HepG2 (cell line): ENCODE data around the gene POFUT1. TPM values are rescaled to one million over a fixed set of nuclear protein-coding genes. Genes with fewer than 3 reads are reported as not detected.

Experiments
- AGO2 ChIP-seq: fragments of 200-400 bp; formaldehyde crosslinking; optimal IDR thresholded peaks from 2 replicates; pipeline ENCODE3; 2017; ENCODE audit warnings: mild to moderate bottlenecking, low read depth, low read length, moderate library complexity
- CEBPB ChIP-seq: IDR thresholded peaks from 2 replicates; pipeline ENCODE4 v1.6.1; 2011; ENCODE audit warnings: low read depth, low read length, improper control_type of control experiment, borderline replicate concordance
- ELF3 ChIP-seq: IDR thresholded peaks from 2 replicates; pipeline ENCODE4 v1.6.1; 2016; ENCODE audit warnings: missing genetic modification reagents, missing compliant biosample characterization
- GATAD1 ChIP-seq: IDR thresholded peaks from 2 replicates; pipeline ENCODE4 v1.6.1; 2016; ENCODE audit warnings: missing genetic modification reagents, missing compliant biosample characterization
- NFKBIZ ChIP-seq: IDR thresholded peaks from 2 replicates; pipeline ENCODE4 v1.6.1; 2018; ENCODE audit warnings: missing genetic modification reagents, missing compliant biosample characterization
- PTBP1 ChIP-seq: fragments of 200-400 bp; formaldehyde crosslinking; IDR thresholded peaks from 2 replicates; pipeline ENCODE4 v1.6.1; 2018; ENCODE audit warnings: low read length, low read depth; ENCODE audit not compliant: poor library complexity, severe bottlenecking
- RARA ChIP-seq: IDR thresholded peaks from 2 replicates; pipeline ENCODE4 v1.6.1; 2016; ENCODE audit warnings: missing genetic modification reagents, missing compliant biosample characterization
- RBFOX2 ChIP-seq: fragments of 200-400 bp; formaldehyde crosslinking; IDR thresholded peaks from 2 replicates; pipeline ENCODE4 v1.6.1; 2017; ENCODE audit warnings: low read depth, mild to moderate bottlenecking, low read length
- SRSF9 ChIP-seq: fragments of 200-400 bp; formaldehyde crosslinking; IDR thresholded peaks from 2 replicates; pipeline ENCODE4 v1.6.1; 2018; ENCODE audit warnings: borderline replicate concordance, mild to moderate bottlenecking, low read depth, low read length; ENCODE audit not compliant: insufficient read depth, poor library complexity, severe bottlenecking
- ZFP1 ChIP-seq: IDR thresholded peaks from 2 replicates; pipeline ENCODE4 v1.6.1; 2016
- ZNF224 ChIP-seq: sonication (generic); formaldehyde crosslinking; IDR thresholded peaks from 2 replicates; pipeline ENCODE4 v1.5.0; 2020; ENCODE audit warnings: mild to moderate bottlenecking, missing genetic modification reagents
- ZNF496 ChIP-seq: sonication (generic); formaldehyde crosslinking; IDR thresholded peaks from 2 replicates; pipeline ENCODE4 v1.8.1; 2023; ENCODE audit warnings: mild to moderate bottlenecking, moderate library complexity, missing genetic modification reagents; ENCODE audit not compliant: insufficient replicate concordance
- ZNF772 ChIP-seq: sonication (generic); formaldehyde crosslinking; IDR thresholded peaks from 2 replicates; pipeline ENCODE4 v1.5.0; 2020; ENCODE audit warnings: mild to moderate bottlenecking, missing genetic modification reagents
- ZNF816 ChIP-seq: sonication (generic); formaldehyde crosslinking; IDR thresholded peaks from 2 replicates; pipeline ENCODE4 v1.8.0; 2022; ENCODE audit warnings: missing genetic modification reagents, mild to moderate bottlenecking, borderline replicate concordance
- ZSCAN31 ChIP-seq: sonication (generic); formaldehyde crosslinking; IDR thresholded peaks from 2 replicates; pipeline ENCODE4 v1.5.0; 2020; ENCODE audit warnings: low read depth, mild to moderate bottlenecking, missing genetic modification reagents
- polyA plus RNA-seq, 8 experiments: library from polyadenylated mRNA; depleted of rRNA in 3 of 8; stranded (reverse) in 7 of 8; unstranded in 1 of 8; fragments of >200 nt; fragmentation: Illumina TruSeq in 4 of 8; extraction: Trizol in 4 of 8; gene quantifications; 2 replicates each; pipeline versions ENCODE4 v1.2.1 to v1.2.3, GENCODE V29; 2011 to 2016; ENCODE audit warnings: low read depth in 4 of 8, missing spikeins in 1 of 8, mixed read lengths in 1 of 8; ENCODE audit not compliant: insufficient read depth in 1 of 8
- total RNA-seq, 5 experiments: library from RNA; depleted of rRNA; stranded (reverse); fragments of >200 nt; fragmentation: Illumina TruSeq; extraction: Trizol; gene quantifications; 2 replicates each; pipeline ENCODE4 v1.2.3, GENCODE V29; 2016; ENCODE audit warnings: low read depth in 1 of 5
- TF ChIP-seq, protein P1 (sequence below): IDR thresholded peaks from 2 replicates; pipeline ENCODE4 v1.6.1; 2016; ENCODE audit warnings: low read depth, missing genetic modification reagents, missing compliant biosample characterization
- TF ChIP-seq, protein P2 (sequence below): IDR thresholded peaks from 2 replicates; pipeline ENCODE4 v1.6.1; 2018; ENCODE audit warnings: missing genetic modification reagents, mild to moderate bottlenecking, missing compliant biosample characterization
- TF ChIP-seq, protein P3 (sequence below): sonication (generic); formaldehyde crosslinking; IDR thresholded peaks from 2 replicates; pipeline ENCODE4 v1.5.0; 2020; ENCODE audit warnings: mild to moderate bottlenecking, missing genetic modification reagents
- TF ChIP-seq, protein P4 (sequence below): sonication (generic); formaldehyde crosslinking; IDR thresholded peaks from 2 replicates; pipeline ENCODE4 v1.4.0; 2020; ENCODE audit warnings: missing genetic modification reagents

Gene POFUT1
- total and polyA plus RNA-seq, 2 of the 13 experiments (the other 11 are each of a cell fraction or from before 2014, with no cell fraction given): 35.5 to 58.3 TPM

DNA sequence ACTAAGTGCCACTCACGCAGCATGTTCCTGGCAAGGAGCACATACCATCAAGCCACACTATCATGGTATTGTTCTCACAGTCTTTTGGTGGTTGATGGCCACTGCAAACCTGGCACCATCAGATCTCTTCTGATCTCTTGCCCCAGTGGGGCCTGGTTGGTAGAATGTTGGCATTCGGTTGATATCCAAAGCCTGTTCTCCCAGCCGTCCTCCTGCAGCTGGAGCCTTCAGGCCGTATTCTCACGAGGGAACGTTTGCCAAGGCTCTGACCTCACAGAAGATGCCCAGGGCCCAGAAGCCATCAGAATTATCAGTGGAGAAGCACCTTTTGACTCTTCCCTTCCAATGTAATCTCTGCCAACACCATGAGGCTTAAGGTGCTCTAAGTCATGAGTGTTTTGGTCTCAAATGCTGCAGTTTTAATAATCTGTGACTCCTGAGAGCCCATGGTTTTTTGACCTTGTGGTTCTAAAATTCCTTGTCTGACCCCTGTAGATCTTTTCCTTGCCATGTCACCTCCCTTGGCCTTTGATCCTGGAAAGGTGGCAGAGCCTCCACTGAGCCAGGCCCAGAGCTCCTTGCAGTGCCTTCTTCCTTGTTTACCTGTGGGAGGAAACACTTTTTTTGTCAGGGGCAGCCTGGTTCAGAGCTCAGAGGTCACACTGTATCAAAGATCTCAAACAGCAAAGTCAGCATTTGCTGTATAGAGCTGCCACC lies 27.8 kb downstream of the POFUT1 start (continued):
- TF ChIP-seq, protein P1, sequence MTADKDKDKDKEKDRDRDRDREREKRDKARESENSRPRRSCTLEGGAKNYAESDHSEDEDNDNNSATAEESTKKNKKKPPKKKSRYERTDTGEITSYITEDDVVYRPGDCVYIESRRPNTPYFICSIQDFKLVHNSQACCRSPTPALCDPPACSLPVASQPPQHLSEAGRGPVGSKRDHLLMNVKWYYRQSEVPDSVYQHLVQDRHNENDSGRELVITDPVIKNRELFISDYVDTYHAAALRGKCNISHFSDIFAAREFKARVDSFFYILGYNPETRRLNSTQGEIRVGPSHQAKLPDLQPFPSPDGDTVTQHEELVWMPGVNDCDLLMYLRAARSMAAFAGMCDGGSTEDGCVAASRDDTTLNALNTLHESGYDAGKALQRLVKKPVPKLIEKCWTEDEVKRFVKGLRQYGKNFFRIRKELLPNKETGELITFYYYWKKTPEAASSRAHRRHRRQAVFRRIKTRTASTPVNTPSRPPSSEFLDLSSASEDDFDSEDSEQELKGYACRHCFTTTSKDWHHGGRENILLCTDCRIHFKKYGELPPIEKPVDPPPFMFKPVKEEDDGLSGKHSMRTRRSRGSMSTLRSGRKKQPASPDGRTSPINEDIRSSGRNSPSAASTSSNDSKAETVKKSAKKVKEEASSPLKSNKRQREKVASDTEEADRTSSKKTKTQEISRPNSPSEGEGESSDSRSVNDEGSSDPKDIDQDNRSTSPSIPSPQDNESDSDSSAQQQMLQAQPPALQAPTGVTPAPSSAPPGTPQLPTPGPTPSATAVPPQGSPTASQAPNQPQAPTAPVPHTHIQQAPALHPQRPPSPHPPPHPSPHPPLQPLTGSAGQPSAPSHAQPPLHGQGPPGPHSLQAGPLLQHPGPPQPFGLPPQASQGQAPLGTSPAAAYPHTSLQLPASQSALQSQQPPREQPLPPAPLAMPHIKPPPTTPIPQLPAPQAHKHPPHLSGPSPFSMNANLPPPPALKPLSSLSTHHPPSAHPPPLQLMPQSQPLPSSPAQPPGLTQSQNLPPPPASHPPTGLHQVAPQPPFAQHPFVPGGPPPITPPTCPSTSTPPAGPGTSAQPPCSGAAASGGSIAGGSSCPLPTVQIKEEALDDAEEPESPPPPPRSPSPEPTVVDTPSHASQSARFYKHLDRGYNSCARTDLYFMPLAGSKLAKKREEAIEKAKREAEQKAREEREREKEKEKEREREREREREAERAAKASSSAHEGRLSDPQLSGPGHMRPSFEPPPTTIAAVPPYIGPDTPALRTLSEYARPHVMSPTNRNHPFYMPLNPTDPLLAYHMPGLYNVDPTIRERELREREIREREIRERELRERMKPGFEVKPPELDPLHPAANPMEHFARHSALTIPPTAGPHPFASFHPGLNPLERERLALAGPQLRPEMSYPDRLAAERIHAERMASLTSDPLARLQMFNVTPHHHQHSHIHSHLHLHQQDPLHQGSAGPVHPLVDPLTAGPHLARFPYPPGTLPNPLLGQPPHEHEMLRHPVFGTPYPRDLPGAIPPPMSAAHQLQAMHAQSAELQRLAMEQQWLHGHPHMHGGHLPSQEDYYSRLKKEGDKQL (CRISPR knock-in tag): no peak
- TF ChIP-seq PTBP1 (no peak), ZNF772 (CRISPR knock-in tag) (peak; percentile 59; the same call in 1 of the 2 replicates), ZNF496 (CRISPR knock-in tag) (no peak), AGO2 (no peak), GATAD1 (CRISPR knock-in tag) (no peak), ZNF816 (no peak), ZNF224 (0 out of 2 replicates have a peak, but pooled peaks have one; percentile 64), NFKBIZ (CRISPR knock-in tag) (no peak), RBFOX2 (no peak), CEBPB (no peak), ZFP1 (no peak), RARA (CRISPR knock-in tag) (peak; percentile 82), ELF3 (peak; percentile 98), SRSF9 (no peak), ZSCAN31 (CRISPR knock-in tag) (peak; percentile 47; the same call in 1 of the 2 replicates)
- TF ChIP-seq, protein P2, sequence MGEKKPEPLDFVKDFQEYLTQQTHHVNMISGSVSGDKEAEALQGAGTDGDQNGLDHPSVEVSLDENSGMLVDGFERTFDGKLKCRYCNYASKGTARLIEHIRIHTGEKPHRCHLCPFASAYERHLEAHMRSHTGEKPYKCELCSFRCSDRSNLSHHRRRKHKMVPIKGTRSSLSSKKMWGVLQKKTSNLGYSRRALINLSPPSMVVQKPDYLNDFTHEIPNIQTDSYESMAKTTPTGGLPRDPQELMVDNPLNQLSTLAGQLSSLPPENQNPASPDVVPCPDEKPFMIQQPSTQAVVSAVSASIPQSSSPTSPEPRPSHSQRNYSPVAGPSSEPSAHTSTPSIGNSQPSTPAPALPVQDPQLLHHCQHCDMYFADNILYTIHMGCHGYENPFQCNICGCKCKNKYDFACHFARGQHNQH (CRISPR knock-in tag): peak; percentile 81
- TF ChIP-seq, protein P3, sequence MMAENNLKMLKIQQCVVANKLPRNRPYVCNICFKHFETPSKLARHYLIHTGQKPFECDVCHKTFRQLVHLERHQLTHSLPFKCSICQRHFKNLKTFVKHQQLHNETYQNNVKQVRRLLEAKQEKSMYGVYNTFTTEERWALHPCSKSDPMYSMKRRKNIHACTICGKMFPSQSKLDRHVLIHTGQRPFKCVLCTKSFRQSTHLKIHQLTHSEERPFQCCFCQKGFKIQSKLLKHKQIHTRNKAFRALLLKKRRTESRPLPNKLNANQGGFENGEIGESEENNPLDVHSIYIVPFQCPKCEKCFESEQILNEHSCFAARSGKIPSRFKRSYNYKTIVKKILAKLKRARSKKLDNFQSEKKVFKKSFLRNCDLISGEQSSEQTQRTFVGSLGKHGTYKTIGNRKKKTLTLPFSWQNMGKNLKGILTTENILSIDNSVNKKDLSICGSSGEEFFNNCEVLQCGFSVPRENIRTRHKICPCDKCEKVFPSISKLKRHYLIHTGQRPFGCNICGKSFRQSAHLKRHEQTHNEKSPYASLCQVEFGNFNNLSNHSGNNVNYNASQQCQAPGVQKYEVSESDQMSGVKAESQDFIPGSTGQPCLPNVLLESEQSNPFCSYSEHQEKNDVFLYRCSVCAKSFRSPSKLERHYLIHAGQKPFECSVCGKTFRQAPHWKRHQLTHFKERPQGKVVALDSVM: peak; percentile 40; the same call in 1 of the 2 replicates
- TF ChIP-seq, protein P4, sequence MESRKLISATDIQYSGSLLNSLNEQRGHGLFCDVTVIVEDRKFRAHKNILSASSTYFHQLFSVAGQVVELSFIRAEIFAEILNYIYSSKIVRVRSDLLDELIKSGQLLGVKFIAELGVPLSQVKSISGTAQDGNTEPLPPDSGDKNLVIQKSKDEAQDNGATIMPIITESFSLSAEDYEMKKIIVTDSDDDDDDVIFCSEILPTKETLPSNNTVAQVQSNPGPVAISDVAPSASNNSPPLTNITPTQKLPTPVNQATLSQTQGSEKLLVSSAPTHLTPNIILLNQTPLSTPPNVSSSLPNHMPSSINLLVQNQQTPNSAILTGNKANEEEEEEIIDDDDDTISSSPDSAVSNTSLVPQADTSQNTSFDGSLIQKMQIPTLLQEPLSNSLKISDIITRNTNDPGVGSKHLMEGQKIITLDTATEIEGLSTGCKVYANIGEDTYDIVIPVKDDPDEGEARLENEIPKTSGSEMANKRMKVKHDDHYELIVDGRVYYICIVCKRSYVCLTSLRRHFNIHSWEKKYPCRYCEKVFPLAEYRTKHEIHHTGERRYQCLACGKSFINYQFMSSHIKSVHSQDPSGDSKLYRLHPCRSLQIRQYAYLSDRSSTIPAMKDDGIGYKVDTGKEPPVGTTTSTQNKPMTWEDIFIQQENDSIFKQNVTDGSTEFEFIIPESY (CRISPR knock-in tag): no peak
